Measurements from ENCODE around the gene PBX1. TPM values are rescaled to one million over a fixed set of nuclear protein-coding genes. Genes with fewer than 3 reads are reported as not detected.

Gene PBX1
- total and polyA plus RNA-seq, 10 of the 15 experiments (the other 5 are each of a cell fraction or from before 2014, with no cell fraction given): 0.05 to 0.28 (median 0.11) TPM; not detected in 5

- WGBS (ENCODE audit: insufficient coverage, insufficient replicate concordance, low lambda C conversion rate, missing lambda C conversion rate): 34% methylated on average over 8 of the region's 8 CpGs
- in situ Hi-C loops (cut with MboI) (loop anchor here (10.0 kb wide), 1 partner anchor 1256 kb away; no protein-coding TSS in a partner anchor), intact Hi-C loops (cut with micrococcal nuclease; ENCODE audit: unreplicated experiment) (loop anchor here (10.0 kb wide), 2 partner anchors 294 to 956 kb away; no protein-coding TSS in a partner anchor)
Observed at GRCh38 chr1:164780863-164781262, 221.9 kb downstream of the PBX1 start.

GRCh38 chr1:164781972-164782371 is 223.0 kb downstream of the PBX1 start:
- Histone ChIP-seq H3K9me3 (replicated peaks; ENCODE audit: control insufficient read depth, insufficient read depth, low read length) (no peaks in the 10 kb centered on the region), H3K27ac (ENCODE audit: control insufficient read depth, insufficient read depth) (no peak overlapping the region), H4K20me1 (ENCODE audit: control insufficient read depth, insufficient read depth) (no peaks in the 10 kb centered on the region), H3K27me3 (replicated peaks in 1 of 2; ENCODE audit: control insufficient read depth in 2 of 2, insufficient read depth in 2 of 2, low read length in 1 of 2) (no peaks in the 10 kb centered on the region), H2AFZ (ENCODE audit: control insufficient read depth, low read depth, low read length) (no peak overlapping the region), H3K4me1 (ENCODE audit: control insufficient read depth, insufficient read depth, low read length) (no peaks in the 10 kb centered on the region), H3K4me3 (no peak overlapping the region), H3K36me3 (ENCODE audit: control insufficient read depth in 2 of 2, insufficient read depth in 2 of 2, low read length in 1 of 2) (no peaks in the 10 kb centered on the region), H3K4me2 (ENCODE audit: control insufficient read depth, insufficient read depth) (no peak overlapping the region), H3K79me2 (ENCODE audit: control insufficient read depth, insufficient read depth, low read length) (no peaks in the 10 kb centered on the region), H3K9ac (ENCODE audit: control insufficient read depth, insufficient read depth, low read length) (no peak overlapping the region)
- ChIA-PET POLR2A (no interaction called here), CTCF (no interaction called here), RAD21 (ENCODE audit: unreplicated experiment) (no interaction called here), SMC1A (ENCODE audit: uncharacterized antibody, unreplicated experiment) (no interaction called here)
- no peak for ATAC-seq
- BruUV-seq (replicated peaks): no TSS peak
- no peak for FAIRE-seq
- intact Hi-C loops (cut with micrococcal nuclease; ENCODE audit: unreplicated experiment): loop anchor here (10.0 kb wide), 2 partner anchors 293 to 957 kb away; no protein-coding TSS in a partner anchor
- in situ Hi-C loops (cut with MboI): loop anchor here (10.0 kb wide), 1 partner anchor 1257 kb away; no protein-coding TSS in a partner anchor
- DNase-seq (ENCODE audit: low read depth, low spot score): no peak
- 0% methylated on average over 1 of the region's 1 CpG for WGBS (ENCODE audit: insufficient coverage, insufficient replicate concordance, low lambda C conversion rate, missing lambda C conversion rate)
- no peak for TF ChIP-seq RCOR1 (conservative IDR thresholded peaks at IDR 0.05; ENCODE audit: low read depth, low read length)
- no peak for TF ChIP-seq ZSCAN29 (IDR thresholded peaks at IDR 0.05)
- TF ChIP-seq EED (IDR thresholded peaks at IDR 0.05; ENCODE audit: low read depth): no peak
- no peak for TF ChIP-seq ZNF592 (IDR thresholded peaks at IDR 0.05)
- no peak for TF ChIP-seq RAD21 (IDR thresholded peaks at IDR 0.05; ENCODE audit: insufficient read depth, low read depth, low read length)
- TF ChIP-seq ZNF217 (IDR thresholded peaks at IDR 0.05): no peak
- TF ChIP-seq NR2C1 (IDR thresholded peaks at IDR 0.05): no peak
- no peak for TF ChIP-seq USF1 (IDR thresholded peaks at IDR 0.05; ENCODE audit: borderline replicate concordance, extremely low read length, insufficient read depth, low read depth, low read length)
- no peak for TF ChIP-seq TARDBP (IDR thresholded peaks at IDR 0.05; ENCODE audit: borderline replicate concordance)

More at GRCh38 chr1:164780863-164781262, 221.9 kb downstream of the PBX1 start:
- no peak overlapping the region for H3K27ac ChIP-seq (ENCODE audit: control insufficient read depth, insufficient read depth)
- ChIA-PET POLR2A (no interaction called here), CTCF (no interaction called here), SMC1A (ENCODE audit: uncharacterized antibody, unreplicated experiment) (no interaction called here), RAD21 (ENCODE audit: unreplicated experiment) (no interaction called here)
- no peak for FAIRE-seq
- no peak overlapping the region for H3K4me3 ChIP-seq
- no peaks in the 10 kb centered on the region for H3K79me2 ChIP-seq (ENCODE audit: control insufficient read depth, insufficient read depth, low read length)
- no peaks in the 10 kb centered on the region for H3K27me3 ChIP-seq (replicated peaks in 1 of 2; ENCODE audit: control insufficient read depth in 2 of 2, insufficient read depth in 2 of 2, low read length in 1 of 2)
- H3K36me3 ChIP-seq (ENCODE audit: control insufficient read depth in 2 of 2, insufficient read depth in 2 of 2, low read length in 1 of 2): no peaks in the 10 kb centered on the region
- H3K4me2 ChIP-seq (ENCODE audit: control insufficient read depth, insufficient read depth): no peak overlapping the region
- no peaks in the 10 kb centered on the region for H3K9me3 ChIP-seq (replicated peaks; ENCODE audit: control insufficient read depth, insufficient read depth, low read length)
- no peak for DNase-seq (ENCODE audit: low read depth, low spot score)
- no peak for TF ChIP-seq IRF5 (IDR thresholded peaks at IDR 0.05; ENCODE audit: borderline replicate concordance)
- no peaks in the 10 kb centered on the region for H4K20me1 ChIP-seq (ENCODE audit: control insufficient read depth, insufficient read depth)
- no peaks in the 10 kb centered on the region for H3K4me1 ChIP-seq (ENCODE audit: control insufficient read depth, insufficient read depth, low read length)
- BruUV-seq (replicated peaks): no TSS peak
- H3K9ac ChIP-seq (ENCODE audit: control insufficient read depth, insufficient read depth, low read length): no peak overlapping the region
- ATAC-seq: no peak
- H2AFZ ChIP-seq (ENCODE audit: control insufficient read depth, low read depth, low read length): no peak overlapping the region
